BLaER1 (cell line): ENCODE measurements around the gene SRF.
A peak's percentile ranks its signal among the peaks of the same experiment; 100 is the strongest.

Source experiments
- H3K27ac ChIP-seq: shearing (Covaris generic); formaldehyde crosslinking; 2 replicates; pipeline ENCODE4 v1.8.1; 2022
- H3K27me3 ChIP-seq: shearing (Covaris generic); formaldehyde crosslinking; 2 replicates; pipeline ENCODE4 v1.8.1; 2022
- H3K36me3 ChIP-seq: shearing (Covaris generic); formaldehyde crosslinking; 2 replicates; pipeline ENCODE4 v1.8.1; 2022
- H3K4me1 ChIP-seq: shearing (Covaris generic); formaldehyde crosslinking; 2 replicates; pipeline ENCODE4 v1.8.1; 2022
- H3K4me2 ChIP-seq: shearing (Covaris generic); formaldehyde crosslinking; 2 replicates; pipeline ENCODE4 v1.8.1; 2022
- H3K4me3 ChIP-seq: shearing (Covaris generic); formaldehyde crosslinking; 2 replicates; pipeline ENCODE4 v1.8.1; 2022
- H3K9ac ChIP-seq: shearing (Covaris generic); formaldehyde crosslinking; 2 replicates; pipeline ENCODE4 v1.8.1; 2022
- H3K9me3 ChIP-seq: shearing (Covaris generic); formaldehyde crosslinking; 2 replicates; pipeline ENCODE4 v1.8.1; 2022
- H4K20me1 ChIP-seq: shearing (Covaris generic); formaldehyde crosslinking; 2 replicates; pipeline ENCODE4 v1.8.1; 2022
- Cebpa-rat ChIP-seq: shearing (Covaris generic); IDR thresholded peaks from 2 replicates; pipeline ENCODE4 v1.8.1; 2022

SRF gene

GRCh38 chr6:43146709-43147688 lies 24.1 kb upstream of the SRF start:
- Histone ChIP-seq H3K4me3 (no peak overlapping the region), H3K27ac (no peak overlapping the region), H3K27me3 (no peaks in the 10 kb centered on the region), H3K9ac (no peak overlapping the region), H3K4me2 (no peak overlapping the region), H3K36me3 (peaks cover 67% of the 10 kb centered on the region), H3K4me1 (peaks cover 35% of the 10 kb centered on the region), H3K9me3 (no peaks in the 10 kb centered on the region), H4K20me1 (no peaks in the 10 kb centered on the region)
- no peak for TF ChIP-seq Cebpa-rat

DNA sequence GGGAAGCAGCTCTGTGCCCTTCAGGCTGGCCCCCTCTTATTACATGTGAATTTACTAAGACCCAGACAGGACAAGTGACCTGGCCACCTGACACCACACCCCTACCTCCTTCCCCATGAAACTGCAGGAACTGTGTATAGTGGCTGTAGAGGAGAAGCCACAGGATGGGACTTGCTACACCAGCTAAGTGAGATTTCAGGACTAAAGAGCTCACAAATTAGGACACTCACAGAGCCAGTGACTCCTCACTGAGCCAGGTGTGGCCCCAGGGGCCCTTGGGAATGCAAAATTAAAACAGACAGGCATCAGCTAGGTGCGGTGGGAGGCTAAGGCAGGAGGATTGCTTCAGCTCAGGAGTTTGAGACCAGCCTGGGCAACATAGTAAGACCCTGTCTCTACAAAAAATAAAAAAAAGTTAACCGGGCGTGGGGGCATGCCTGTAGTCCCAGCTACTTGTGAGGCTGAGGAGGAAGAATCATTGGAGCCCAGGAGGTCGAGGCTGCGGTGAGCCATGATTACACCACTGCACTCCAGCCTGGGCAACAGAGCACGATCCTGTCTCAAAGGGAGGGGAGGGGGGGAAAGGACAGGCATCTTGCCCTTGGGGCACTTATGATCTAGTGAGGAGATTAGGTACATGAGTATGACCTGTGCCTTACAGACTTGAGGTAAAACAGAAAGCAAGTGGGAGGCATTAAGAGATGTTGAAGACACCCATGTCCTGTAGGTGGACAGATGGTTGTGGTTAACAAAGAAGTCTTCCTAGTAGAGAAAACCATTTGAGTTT lies 23.2 kb upstream of the SRF start:
- H3K27ac ChIP-seq: no peak overlapping the region
- no peak for TF ChIP-seq Cebpa-rat
- H3K9me3 ChIP-seq: no peaks in the 10 kb centered on the region
- H4K20me1 ChIP-seq: no peaks in the 10 kb centered on the region
- no peak overlapping the region for H3K9ac ChIP-seq
- H3K36me3 ChIP-seq: peaks cover 71% of the 10 kb centered on the region
- peaks cover 26% of the 10 kb centered on the region for H3K4me1 ChIP-seq
- H3K4me3 ChIP-seq: no peak overlapping the region
- H3K27me3 ChIP-seq: no peaks in the 10 kb centered on the region
- no peak overlapping the region for H3K4me2 ChIP-seq

- Histone ChIP-seq H3K4me2 (no peak overlapping the region), H3K36me3 (peaks cover 76% of the 10 kb centered on the region), H3K9ac (no peak overlapping the region), H4K20me1 (no peaks in the 10 kb centered on the region), H3K9me3 (no peaks in the 10 kb centered on the region), H3K4me3 (no peak overlapping the region), H3K27me3 (no peaks in the 10 kb centered on the region), H3K4me1 (peaks cover 15% of the 10 kb centered on the region), H3K27ac (no peak overlapping the region)
- TF ChIP-seq Cebpa-rat: no peak
Observed at GRCh38 chr6:43149265-43149664, 21.8 kb upstream of the SRF start.

- 0 out of 2 replicates have a peak overlapping the region, but pooled peaks have one; percentile 0 for H3K4me2 ChIP-seq
- H3K9me3 ChIP-seq: no peaks in the 10 kb centered on the region
- H3K36me3 ChIP-seq: peaks cover 75% of the 10 kb centered on the region
- H3K4me1 ChIP-seq: peaks cover 15% of the 10 kb centered on the region
- H3K27me3 ChIP-seq: no peaks in the 10 kb centered on the region
- H3K9ac ChIP-seq: no peak overlapping the region
- no peak for TF ChIP-seq Cebpa-rat
- H3K27ac ChIP-seq: no peak overlapping the region
- no peaks in the 10 kb centered on the region for H4K20me1 ChIP-seq
- H3K4me3 ChIP-seq: no peak overlapping the region
Observed at GRCh38 chr6:43150051-43150751, 20.9 kb upstream of the SRF start.

GRCh38 chr6:43159599-43159998 lies 11.5 kb upstream of the SRF start:
- Histone ChIP-seq H3K4me1 (peaks cover 7% of the 10 kb centered on the region; the same call in 1 of the 2 replicates), H3K36me3 (peaks cover 50% of the 10 kb centered on the region), H3K4me2 (peak overlapping the region; percentile 13; the same call in 1 of the 2 replicates), H3K27ac (no peak overlapping the region), H3K9ac (no peak overlapping the region), H3K4me3 (no peak overlapping the region), H4K20me1 (no peaks in the 10 kb centered on the region), H3K27me3 (no peaks in the 10 kb centered on the region), H3K9me3 (no peaks in the 10 kb centered on the region)
- TF ChIP-seq Cebpa-rat: no peak

GRCh38 chr6:43163899-43164298 lies 7.2 kb upstream of the SRF start:
- Histone ChIP-seq H3K9me3 (no peaks in the 10 kb centered on the region), H3K4me1 (peaks cover 7% of the 10 kb centered on the region; the same call in 1 of the 2 replicates), H3K27me3 (no peaks in the 10 kb centered on the region), H3K36me3 (peaks cover 27% of the 10 kb centered on the region), H3K9ac (no peak overlapping the region), H3K4me2 (no peak overlapping the region), H3K4me3 (no peak overlapping the region), H4K20me1 (no peaks in the 10 kb centered on the region), H3K27ac (no peak overlapping the region)
- no peak for TF ChIP-seq Cebpa-rat

DNA sequence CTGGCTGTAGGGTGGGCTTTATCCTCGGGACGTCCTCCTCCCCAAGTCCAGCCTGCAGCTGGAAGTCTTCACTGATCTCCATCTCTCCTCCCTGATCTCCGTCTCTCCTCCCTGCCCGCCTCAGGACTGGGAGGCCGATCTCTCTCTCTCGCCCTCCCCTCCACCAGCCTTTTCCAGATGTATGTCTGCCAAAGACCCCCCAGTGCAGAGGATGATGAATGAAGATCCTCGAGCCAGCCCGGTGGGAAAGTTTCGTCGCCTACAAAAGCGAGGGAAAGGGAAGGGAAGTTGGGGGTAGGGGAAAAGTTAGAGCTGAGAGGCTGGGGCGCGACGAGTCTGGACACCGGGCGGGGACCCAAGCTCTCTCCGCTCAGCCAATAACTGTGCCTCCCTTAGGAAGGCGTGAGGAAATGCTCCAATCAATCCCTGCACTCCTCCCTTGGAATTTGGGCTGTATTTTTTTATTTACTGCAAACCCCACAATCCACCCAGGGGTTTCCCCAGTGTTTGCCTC lies 595 bp upstream of the SRF start:
- Histone ChIP-seq H3K4me2 (peak overlapping the region; percentile 95), H3K36me3 (peaks cover 6% of the 10 kb centered on the region), H3K4me1 (peaks cover 36% of the 10 kb centered on the region), H4K20me1 (peaks cover 36% of the 10 kb centered on the region), H3K9me3 (no peaks in the 10 kb centered on the region), H3K27me3 (no peaks in the 10 kb centered on the region), H3K4me3 (peak overlapping the region; percentile 97), H3K9ac (peak overlapping the region; percentile 93), H3K27ac (peak overlapping the region; percentile 97)
- no peak for TF ChIP-seq Cebpa-rat

- H3K4me3 ChIP-seq: peak overlapping the region; percentile 97
- peaks cover 18% of the 10 kb centered on the region for H3K36me3 ChIP-seq
- no peak for TF ChIP-seq Cebpa-rat
Observed at GRCh38 chr6:43171707-43172103, 636 bp downstream of the SRF start.

More at GRCh38 chr6:43171707-43172103, 636 bp downstream of the SRF start:
- H3K4me2 ChIP-seq: peak overlapping the region; percentile 96
- H3K27ac ChIP-seq: peak overlapping the region; percentile 97
- H3K9ac ChIP-seq: peak overlapping the region; percentile 93
- H4K20me1 ChIP-seq: peaks cover 48% of the 10 kb centered on the region
- no peaks in the 10 kb centered on the region for H3K9me3 ChIP-seq
- H3K4me1 ChIP-seq: peaks cover 41% of the 10 kb centered on the region
- H3K27me3 ChIP-seq: no peaks in the 10 kb centered on the region
